GM20000 (cell line): ENCODE results near the gene ZNF382.

Source experiments
- DNase-seq: peaks from one replicate; pipeline ENCODE4 v3.0.0; 2012; ENCODE audit warnings: low spot score
- CTCF ChIP-seq: IDR thresholded peaks from 2 replicates; pipeline ENCODE4 v1.5.1; 2012; ENCODE audit warnings: mild to moderate bottlenecking, control low read depth; ENCODE audit errors: extremely low read depth, missing control alignments

Gene ZNF382

GRCh38 chr19:36679455-36679854 lies 74.3 kb downstream of the ZNF382 start:
- DNase-seq: no peak

More at GRCh38 chr19:36679455-36679854, 74.3 kb downstream of the ZNF382 start:
- TF ChIP-seq CTCF: no peak
